Activated T-helper 1 cell treated with anti-CD3 and anti-CD28 coated beads, Interleukin-12 subunit alpha, Interleukin-12 subunit beta, Interleukin-2, Interleukin-4 antibody, amounts not matched to agents 30 ng/mL and 10 ng/mL and 1 ng/mL, durations not matched to agents 14 hours and 24 hours and 36 hours (primary cell): ENCODE measurements around the gene AK6. TPM values are rescaled to one million over a fixed set of nuclear protein-coding genes. Genes with fewer than 3 reads are reported as not detected.

Experiments
- DNase-seq: peaks from one replicate; pipeline ENCODE4 v3.0.0; 2021; ENCODE audit warnings: low spot score
- H3K27ac Mint-ChIP-seq: one replicate; pipeline ENCODE4 v1.8.0; 2021; ENCODE audit warnings: mild to moderate bottlenecking, mixed read lengths
- H3K27me3 Mint-ChIP-seq: one replicate; pipeline ENCODE4 v1.8.0; 2022; ENCODE audit warnings: mild to moderate bottlenecking, moderate library complexity, mixed read lengths; ENCODE audit not compliant: insufficient read depth
- H3K36me3 Mint-ChIP-seq: one replicate; pipeline ENCODE4 v1.8.0; 2021; ENCODE audit warnings: low read depth, mixed read lengths
- H3K4me1 Mint-ChIP-seq: one replicate; pipeline ENCODE4 v1.8.0; 2021; ENCODE audit warnings: low read depth, mixed read lengths
- H3K4me3 Mint-ChIP-seq: one replicate; pipeline ENCODE4 v1.8.0; 2021; ENCODE audit warnings: mild to moderate bottlenecking, moderate library complexity, mixed read lengths
- H3K9me3 Mint-ChIP-seq: one replicate; pipeline ENCODE4 v1.8.0; 2021; ENCODE audit warnings: mixed read lengths
- intact Hi-C: fragments of 100-400 bp; cut with micrococcal nuclease; formaldehyde crosslinking; loops from one replicate; pipeline ENCODE4 v1.15.1; 2024
- total RNA-seq: library from RNA; stranded (reverse); gene quantifications from 2 replicates; pipeline ENCODE4 v1.2.3, GENCODE V29; 2022

Gene AK6
- total RNA-seq, 1 donor from 2014 or later, result 59.0 TPM

DNA sequence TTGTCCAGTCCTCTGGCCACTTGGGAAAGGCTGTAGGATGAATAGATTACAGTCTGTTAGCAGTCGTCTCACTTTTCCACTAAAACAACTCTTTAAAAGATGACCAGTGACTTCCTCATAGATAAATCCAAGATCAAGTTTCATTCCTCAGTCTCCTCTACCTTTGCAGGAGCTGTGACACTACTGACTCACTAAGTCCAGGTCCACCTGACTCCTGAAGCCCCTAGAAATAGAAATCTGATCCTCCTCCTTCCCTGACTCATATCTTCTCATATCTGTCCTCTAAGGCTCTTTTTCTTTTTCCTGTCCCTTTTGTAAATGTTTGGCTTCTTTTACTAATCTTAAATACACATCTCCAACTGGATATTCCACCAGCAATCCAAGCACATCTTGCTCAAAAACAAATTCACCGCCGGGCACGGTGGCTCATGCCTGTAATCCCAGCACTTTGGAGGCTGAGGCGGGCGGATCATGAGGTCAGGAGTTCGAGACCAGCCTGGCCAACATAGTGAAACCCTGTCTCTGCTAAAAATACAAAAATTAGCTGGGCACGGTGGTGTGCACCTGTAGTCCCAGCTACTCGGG is 39.3 kb downstream of the AK6 start:
- Mint-ChIP-seq H3K9me3 (no peaks in the 10 kb centered on the region), H3K27ac (no peak overlapping the region), H3K4me1 (peaks cover 17% of the 10 kb centered on the region), H3K36me3 (peaks cover 4% of the 10 kb centered on the region), H3K4me3 (no peak overlapping the region), H3K27me3 (no peaks in the 10 kb centered on the region)
- no peak for DNase-seq
- intact Hi-C loops, result no loop called here

DNA sequence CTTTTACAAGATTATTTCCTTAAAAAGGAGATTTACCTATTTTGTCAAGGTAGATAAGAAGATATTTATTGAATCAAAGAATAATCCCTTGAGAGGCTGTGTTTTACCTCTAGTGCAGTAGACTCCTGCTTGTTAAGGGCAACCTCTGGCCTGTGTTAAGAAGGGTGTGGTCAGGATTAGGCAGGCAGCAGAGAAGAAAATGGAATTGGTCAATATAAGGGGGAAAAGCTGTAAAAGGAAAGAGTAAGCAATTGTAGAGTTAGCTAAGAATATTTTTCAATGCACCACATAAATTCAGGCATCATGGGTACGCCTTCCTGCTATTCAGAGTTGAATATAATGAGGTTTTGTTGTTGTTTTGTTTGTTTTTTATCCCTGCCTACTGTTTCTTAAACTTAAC is 43.0 kb downstream of the AK6 start:
- Mint-ChIP-seq H3K36me3 (no peaks in the 10 kb centered on the region), H3K4me3 (no peak overlapping the region), H3K27ac (no peak overlapping the region), H3K27me3 (no peaks in the 10 kb centered on the region), H3K9me3 (no peaks in the 10 kb centered on the region), H3K4me1 (no peaks in the 10 kb centered on the region)
- intact Hi-C loops, result no loop called here
- DNase-seq, result no peak

DNA sequence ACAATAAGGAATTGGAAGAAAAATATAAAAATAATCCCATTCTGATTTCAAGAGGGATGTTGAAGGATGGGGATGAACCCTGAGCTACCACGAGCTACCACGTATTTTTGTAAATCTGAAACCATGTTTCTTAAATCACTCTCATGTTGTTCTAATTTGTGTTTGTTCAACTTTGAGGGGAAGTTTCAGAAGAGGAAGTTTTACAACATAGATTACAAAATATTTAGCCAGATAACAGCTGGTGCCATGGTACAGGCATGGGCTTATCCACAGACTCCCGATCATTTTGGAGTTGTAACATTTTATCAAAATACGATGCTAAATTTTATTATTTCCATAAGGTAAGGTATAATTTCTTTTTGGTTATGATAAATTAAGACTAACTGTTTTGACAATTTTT is 51.9 kb downstream of the AK6 start:
- no peak overlapping the region for H3K4me3 Mint-ChIP-seq
- H3K9me3 Mint-ChIP-seq, result no peaks in the 10 kb centered on the region
- H3K36me3 Mint-ChIP-seq, result peaks cover 17% of the 10 kb centered on the region
- no peak overlapping the region for H3K27ac Mint-ChIP-seq
- no peak for DNase-seq
- intact Hi-C loops, result no loop called here
- H3K27me3 Mint-ChIP-seq, result no peaks in the 10 kb centered on the region
- H3K4me1 Mint-ChIP-seq, result no peaks in the 10 kb centered on the region

- intact Hi-C loops, result no loop called here
- Mint-ChIP-seq H3K4me1 (no peaks in the 10 kb centered on the region), H3K36me3 (peaks cover 20% of the 10 kb centered on the region), H3K4me3 (no peak overlapping the region), H3K27ac (no peak overlapping the region), H3K9me3 (no peaks in the 10 kb centered on the region), H3K27me3 (no peaks in the 10 kb centered on the region)
- DNase-seq, result no peak
These were observed 53.3 kb downstream of the AK6 start for GRCh38 chr5:69315972-69316371.

- Mint-ChIP-seq H3K9me3 (peaks cover 9% of the 10 kb centered on the region), H3K27me3 (no peaks in the 10 kb centered on the region), H3K4me3 (no peak overlapping the region), H3K36me3 (peaks cover 30% of the 10 kb centered on the region), H3K27ac (no peak overlapping the region), H3K4me1 (no peaks in the 10 kb centered on the region)
- intact Hi-C loops, result no loop called here
- no peak for DNase-seq
These were observed 55.9 kb downstream of the AK6 start for GRCh38 chr5:69313428-69313827.

DNA sequence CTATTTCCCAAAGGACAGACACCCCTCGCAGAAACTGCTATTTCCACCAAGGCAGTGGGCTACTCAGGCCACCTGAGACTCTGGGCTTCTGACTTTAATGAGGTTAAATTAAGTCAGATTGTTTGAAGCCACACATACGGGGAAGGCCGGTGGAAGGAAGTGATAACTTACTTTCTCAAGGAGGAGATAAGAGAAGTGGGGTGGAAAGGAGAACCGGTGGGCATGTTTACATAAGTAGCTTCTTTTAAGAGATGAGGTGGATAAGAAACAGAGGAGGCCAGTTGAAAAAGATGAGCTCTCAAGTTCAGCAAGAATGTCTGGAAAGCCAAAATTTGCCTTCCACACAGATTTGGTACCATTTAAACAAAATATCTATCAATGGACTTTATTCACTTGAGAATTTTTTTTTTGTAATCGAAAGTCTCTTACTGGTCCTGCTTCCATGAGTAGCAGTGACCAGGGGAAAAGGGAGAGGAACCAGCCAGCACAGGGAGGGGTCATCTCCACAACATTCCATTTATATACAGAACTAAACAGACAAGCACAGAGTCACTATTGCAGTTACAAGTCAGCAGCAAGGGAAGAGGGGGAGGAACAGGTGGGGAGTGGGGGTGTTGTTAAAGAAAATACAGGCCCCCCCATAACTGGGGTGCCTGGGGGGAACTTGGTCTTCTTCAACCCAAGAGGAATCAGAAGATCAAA is 56.7 kb downstream of the AK6 start:
- H3K9me3 Mint-ChIP-seq, result peaks cover 10% of the 10 kb centered on the region
- no peak for DNase-seq

GRCh38 chr5:69309380-69309779 is 59.9 kb downstream of the AK6 start:
- H3K27ac Mint-ChIP-seq, result no peak overlapping the region
- peaks cover 37% of the 10 kb centered on the region for H3K36me3 Mint-ChIP-seq
- intact Hi-C loops, result no loop called here
- H3K9me3 Mint-ChIP-seq, result peaks cover 10% of the 10 kb centered on the region
- no peaks in the 10 kb centered on the region for H3K4me1 Mint-ChIP-seq
- H3K27me3 Mint-ChIP-seq, result no peaks in the 10 kb centered on the region
- no peak for DNase-seq
- no peak overlapping the region for H3K4me3 Mint-ChIP-seq

More for the DNA sequence above, 56.7 kb downstream of the AK6 start:
- no peak overlapping the region for H3K27ac Mint-ChIP-seq
- H3K4me3 Mint-ChIP-seq, result no peak overlapping the region
- peaks cover 36% of the 10 kb centered on the region for H3K36me3 Mint-ChIP-seq
- H3K27me3 Mint-ChIP-seq, result no peaks in the 10 kb centered on the region
- H3K4me1 Mint-ChIP-seq, result no peaks in the 10 kb centered on the region
- intact Hi-C loops, result no loop called here

DNA sequence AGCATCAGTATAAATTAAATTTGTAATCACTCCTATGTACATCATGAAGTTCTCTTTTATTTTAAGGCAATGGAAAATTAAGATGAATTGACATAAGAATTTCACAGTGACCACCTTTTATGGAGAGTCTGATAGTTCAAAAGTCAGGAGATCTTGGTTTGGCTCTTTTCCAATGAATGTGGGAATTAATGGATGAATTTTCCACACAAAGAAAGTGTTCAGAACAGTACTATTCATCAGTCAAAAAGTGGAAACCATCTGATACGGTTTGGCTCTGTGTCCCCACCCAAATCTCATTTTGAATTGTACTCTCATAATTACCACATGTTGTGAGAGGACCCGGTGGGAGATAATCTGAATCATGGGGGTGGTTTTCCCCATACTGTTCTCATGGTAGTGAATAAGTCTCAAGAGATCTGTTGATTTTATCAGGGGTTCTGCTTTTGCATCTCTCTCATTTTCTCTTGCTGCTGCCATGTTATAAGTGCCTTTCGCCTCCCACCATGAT is 61.2 kb downstream of the AK6 start:
- Mint-ChIP-seq H3K27me3 (no peaks in the 10 kb centered on the region), H3K4me1 (no peaks in the 10 kb centered on the region), H3K4me3 (no peak overlapping the region), H3K9me3 (peaks cover 10% of the 10 kb centered on the region), H3K27ac (no peak overlapping the region), H3K36me3 (peaks cover 32% of the 10 kb centered on the region)
- DNase-seq, result no peak
- intact Hi-C loops, result no loop called here

DNA sequence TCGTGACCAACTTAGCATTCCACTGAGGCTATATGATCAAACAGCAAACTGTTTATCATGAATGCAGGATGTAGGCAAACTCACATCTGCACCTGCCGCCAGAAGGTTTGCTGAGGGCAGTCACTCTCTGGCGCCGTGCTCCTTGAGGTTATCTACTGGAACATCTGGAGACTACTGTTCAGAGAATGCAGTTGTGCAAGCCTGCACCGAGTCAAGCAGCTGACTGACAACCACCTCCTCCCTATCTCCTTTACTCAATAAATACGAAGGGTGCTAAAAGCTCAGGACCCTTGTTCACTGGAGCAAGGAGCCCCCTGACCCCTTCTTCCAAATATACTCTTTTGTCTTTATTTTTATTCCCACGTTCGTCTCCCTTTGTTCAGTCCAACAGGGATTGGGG is 63.8 kb downstream of the AK6 start:
- no peak for DNase-seq
- Mint-ChIP-seq H3K27ac (no peak overlapping the region), H3K9me3 (peaks cover 9% of the 10 kb centered on the region), H3K4me1 (no peaks in the 10 kb centered on the region), H3K4me3 (no peak overlapping the region), H3K27me3 (peaks cover 2% of the 10 kb centered on the region), H3K36me3 (peaks cover 25% of the 10 kb centered on the region)
- intact Hi-C loops, result no loop called here

Other genes starting within 250 kb of the AK6 start
- 106 and 115 TPM in 2 replicates for gene CCNB1, start 202.4 kb downstream of the AK6 start, total RNA-seq
- 32.3 and 35.5 TPM in 2 replicates for gene CENPH, start 179.9 kb downstream of the AK6 start, total RNA-seq
- 42.4 and 49.2 TPM in 2 replicates for gene CDK7, start 134.6 kb downstream of the AK6 start, total RNA-seq
- gene CCDC125, start 36.7 kb downstream of the AK6 start, total RNA-seq, result 8.9 and 10.9 TPM in 2 replicates
- gene TAF9, start within 50 bp of the AK6 start, total RNA-seq, result 60.0 and 65.0 TPM in 2 replicates
- gene RAD17, start 298 bp upstream of the AK6 start, total RNA-seq, result 22.0 and 26.9 TPM in 2 replicates
- 0.23 and 0.32 TPM in 2 replicates for gene MARVELD2, start 45.6 kb upstream of the AK6 start, total RNA-seq
- gene OCLN, start 123.3 kb upstream of the AK6 start, total RNA-seq, result 0.10 and 0.12 TPM in 2 replicates
- 56.9 and 60.0 TPM in 2 replicates for gene GTF2H2C, start 190.7 kb upstream of the AK6 start, total RNA-seq